GM18909 (cell line): ENCODE measurements around the gene TBRG1.
A peak's percentile ranks its signal among the peaks of the same experiment; 100 is the strongest.

Source experiments
- ATAC-seq: cut with Tn5 transposase; IDR thresholded peaks from one replicate; pipeline ENCODE4 v1.9.1; 2021; ENCODE audit warnings: mild to moderate bottlenecking; ENCODE audit not compliant: unreplicated experiment, poor library complexity

TBRG1 gene

DNA sequence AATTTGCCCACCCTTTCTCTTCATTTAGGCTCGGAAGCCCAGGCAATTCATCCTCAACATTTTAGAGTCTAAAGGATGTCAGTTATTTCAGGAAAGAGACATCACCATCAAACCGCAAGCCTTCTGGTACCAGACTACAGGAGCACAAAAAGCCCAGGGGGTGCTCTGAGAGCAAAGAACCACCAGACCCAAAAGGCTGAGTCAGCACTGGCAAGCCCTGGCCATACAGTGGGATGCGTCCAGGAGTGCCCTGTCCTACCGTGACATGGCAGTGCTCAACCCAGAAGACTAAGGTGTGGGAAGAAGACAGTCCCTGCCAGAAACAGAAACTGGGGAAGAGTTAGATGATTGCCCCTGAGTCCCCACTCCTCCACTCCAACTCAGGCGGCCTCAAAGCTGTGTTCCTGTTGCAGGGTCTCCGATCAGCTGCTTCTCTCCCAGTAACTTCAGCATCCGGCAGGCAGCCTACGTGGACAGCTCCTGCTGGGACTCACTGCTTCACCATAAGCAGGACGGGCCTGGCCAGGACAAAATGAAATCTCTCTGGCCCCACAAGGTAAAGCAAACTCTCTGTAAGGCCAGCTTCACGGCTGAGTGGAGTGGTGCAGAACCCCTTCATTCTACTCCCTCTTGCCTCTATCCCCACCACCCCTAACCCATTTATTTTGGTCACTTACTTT lies 10.0 kb upstream of the TBRG1 start:
- no peak for ATAC-seq

DNA sequence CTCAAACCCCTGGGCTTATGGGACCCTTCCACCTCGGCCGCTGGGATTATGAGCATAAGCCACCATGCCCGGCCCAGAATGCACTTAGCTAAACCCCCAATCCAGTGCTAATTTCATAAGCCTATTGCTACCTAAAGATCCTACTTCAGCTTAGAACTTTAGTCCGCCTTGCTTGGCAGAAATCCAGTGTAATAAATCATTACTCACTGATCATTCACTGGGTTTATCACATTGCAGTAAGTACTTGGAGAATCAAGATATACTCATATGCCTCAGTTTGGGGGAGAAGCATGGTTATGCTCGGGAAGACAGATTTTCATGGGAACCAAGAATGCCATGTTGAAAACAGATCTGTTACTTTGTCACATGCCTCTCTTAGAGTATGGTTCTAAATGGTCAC lies 3.8 kb upstream of the TBRG1 start:
- no peak for ATAC-seq

DNA sequence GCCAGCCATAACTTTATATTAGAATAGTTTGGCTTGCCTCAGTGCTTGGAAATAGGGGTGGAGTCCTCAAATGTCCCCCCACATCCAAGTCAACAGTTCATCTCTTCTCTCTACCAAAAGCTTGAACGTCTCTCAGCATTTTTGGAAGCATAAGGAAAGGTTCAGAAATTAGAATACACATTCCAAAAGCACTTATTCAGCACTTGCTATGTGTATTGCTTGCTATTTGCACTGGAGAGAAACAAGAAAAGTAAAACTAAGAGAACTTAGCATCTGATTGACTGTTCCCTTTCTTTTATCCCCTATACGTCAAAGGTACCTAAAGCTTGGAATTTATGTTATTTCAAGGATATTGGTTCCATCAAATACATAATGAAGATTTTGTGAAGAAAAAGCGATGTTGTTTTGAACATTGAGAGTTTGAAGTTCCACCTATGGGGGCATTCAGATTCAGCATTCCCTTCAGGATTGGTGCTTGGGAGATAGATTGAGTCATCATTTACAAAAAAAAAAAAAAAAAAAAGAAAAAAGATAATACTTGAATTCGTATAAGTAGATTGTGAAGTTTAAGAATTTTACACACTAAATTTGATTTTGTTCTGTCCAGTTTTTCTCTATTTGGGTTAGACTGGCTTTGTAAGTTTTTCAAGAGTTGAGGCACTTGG lies 1.3 kb downstream of the TBRG1 start:
- ATAC-seq = no peak

DNA sequence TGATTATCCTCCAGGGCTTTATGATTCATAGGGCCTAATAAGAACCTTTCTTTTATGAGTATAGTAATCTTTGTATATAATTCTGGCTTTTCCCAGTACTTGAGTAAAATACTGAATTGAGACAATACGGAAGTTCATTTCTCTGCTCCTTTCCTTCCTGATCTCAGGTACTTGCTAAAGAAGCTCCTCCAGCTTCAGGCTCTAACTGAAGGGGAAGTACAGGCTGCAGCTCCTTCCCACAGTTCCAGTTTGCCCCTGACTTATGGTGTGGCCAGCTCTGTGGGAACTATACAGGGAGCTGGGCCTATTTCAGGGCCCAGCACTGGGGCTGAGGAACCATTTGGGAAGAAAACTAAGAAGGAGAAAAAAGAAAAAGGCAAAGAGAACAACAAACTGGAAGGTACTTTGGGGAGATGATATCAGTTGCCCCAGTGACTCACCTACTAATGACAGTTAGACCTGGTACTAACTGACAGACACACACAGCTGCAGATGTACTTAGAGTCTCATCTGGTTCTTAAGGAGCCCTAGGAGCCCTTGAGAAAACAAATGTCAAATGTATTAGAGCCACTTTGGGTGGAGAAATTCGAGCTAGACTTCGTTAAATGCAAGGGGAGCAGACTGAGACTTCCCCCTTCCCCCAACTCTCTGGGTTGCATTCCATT lies 3.0 kb downstream of the TBRG1 start:
- ATAC-seq = no peak

DNA sequence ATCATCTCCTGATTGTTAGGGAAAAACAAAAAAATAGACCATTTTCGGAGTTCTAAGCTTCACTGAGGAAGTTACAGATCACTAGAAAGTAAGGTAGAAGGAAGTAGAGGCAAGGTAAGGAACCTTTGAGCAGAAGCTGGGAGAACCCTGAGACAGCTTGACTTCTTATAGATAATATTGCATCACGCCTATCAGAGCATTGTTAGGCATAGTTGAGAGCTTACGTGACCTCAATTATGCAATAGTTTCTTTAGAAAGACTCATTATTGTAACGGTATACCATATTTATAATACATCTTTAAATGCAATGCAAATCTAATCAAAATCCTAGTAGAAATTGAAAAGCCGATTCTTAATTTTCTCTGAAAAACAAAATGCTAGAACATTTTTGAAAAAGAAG lies 4.9 kb downstream of the TBRG1 start:
- no peak for ATAC-seq

DNA sequence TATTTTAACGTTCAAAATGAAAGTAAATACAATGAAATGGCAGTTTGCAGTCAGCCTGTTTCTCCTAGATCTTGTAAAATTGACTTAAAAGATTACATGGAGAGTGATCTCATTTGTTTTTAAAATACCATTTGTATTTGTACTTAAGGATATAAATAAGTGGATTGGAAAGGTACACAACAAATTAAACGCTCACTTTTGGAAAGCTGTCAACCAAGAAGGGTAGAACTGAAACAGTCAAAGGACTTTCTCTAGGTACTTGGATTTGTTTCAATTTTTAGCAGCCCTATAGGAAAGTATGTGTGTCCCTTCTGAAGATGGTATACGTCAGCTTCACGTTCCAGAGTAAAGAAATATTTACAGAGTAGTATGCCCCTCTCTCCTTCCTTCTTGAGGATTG lies 7.3 kb downstream of the TBRG1 start:
- no peak for ATAC-seq

DNA sequence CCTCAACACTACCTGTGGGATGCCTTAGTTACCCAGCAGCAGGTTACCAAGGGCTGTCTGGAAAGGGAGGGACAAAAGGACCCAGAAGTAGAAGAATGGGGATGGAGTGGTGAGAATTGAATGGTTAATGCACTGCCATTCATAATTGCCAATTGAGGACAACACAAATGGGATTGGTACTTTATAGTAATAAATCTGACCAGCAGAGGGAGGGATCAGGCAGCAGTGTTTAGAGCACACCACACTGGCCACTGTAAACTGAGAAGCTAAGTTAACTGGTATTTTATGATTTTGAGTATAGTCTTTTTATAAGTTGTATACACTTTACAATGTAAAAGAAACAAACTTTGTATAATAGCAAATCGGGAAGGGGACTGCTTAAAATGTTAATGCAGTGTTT lies 10.7 kb downstream of the TBRG1 start:
- no peak for ATAC-seq

DNA sequence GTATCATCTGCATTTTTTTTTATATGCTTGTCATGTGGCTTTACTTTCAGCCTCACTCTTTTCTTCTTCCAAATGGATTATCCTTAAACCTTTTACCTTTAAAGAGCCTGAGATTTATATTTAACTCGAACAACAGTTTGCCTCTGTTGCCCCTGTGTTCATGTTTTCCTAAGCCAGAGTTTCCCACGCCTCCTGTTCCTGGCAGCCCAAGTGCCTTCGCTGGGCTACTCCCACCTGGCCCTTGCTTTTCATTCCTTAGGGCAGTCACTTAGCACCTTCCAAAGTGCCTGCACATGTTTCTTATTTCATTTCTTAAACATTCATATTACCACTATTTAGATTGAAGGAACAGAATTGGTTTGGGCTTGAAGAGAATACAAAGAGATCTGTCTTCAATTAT lies 13.3 kb downstream of the TBRG1 start:
- no peak for ATAC-seq

DNA sequence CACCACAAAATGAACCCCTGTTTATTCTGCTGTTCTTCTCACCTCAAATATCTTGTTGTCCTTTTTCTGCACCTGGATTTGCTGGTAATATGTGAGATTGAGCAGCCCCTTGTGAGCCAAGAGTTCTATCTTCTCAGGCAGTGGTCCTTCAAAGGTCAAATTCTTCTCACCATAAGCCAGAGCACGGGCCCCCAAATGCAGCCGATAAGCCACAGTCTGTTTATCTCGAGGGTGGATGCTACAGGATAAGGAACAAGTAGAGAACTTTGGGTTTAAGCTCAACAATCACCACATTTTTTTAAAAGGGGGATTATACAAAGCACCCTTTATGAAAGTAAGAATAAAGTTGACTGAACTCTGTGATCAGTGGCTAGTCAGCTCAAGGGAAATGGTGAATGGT lies 15.8 kb downstream of the TBRG1 start:
- no peak for ATAC-seq

DNA sequence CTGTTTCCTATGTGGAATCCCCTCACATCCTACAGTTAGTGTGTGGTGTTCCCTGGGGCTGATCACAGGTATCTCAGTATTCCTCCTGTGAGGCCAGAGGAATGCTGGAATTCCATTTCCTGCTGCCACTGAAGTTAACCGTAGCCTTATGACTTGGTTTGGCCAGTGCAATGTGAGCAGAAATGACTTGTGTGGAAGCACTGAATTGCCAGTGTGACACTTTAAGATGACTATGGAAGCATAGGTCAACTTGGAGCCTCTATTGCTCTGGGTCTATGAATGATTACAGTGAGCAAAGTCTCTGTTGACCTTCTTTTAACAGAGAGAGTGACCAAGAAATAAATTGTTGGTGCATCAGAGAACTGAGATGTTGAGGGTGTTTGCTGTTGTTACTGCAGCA lies 16.5 kb downstream of the TBRG1 start:
- no peak for ATAC-seq

DNA sequence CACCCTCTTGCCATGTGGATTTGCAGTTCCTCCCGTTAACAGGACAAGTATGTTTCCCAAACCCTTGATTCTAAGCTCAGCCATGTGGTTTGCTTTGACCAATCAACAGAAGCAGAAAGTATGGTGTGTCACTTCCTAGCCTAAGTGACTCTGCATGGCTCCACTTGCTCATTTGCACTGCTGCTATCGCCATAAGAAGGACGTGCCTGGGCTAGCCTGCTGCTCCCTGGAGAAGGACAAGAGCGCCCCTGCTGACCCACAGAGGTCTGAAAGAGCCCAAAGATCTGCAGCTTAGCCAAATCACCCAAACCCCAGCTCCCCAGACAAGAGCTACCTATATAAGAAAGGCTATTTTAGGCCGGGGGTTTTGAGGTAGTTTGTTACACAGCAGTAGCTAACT lies 18.0 kb downstream of the TBRG1 start:
- no peak for ATAC-seq

DNA sequence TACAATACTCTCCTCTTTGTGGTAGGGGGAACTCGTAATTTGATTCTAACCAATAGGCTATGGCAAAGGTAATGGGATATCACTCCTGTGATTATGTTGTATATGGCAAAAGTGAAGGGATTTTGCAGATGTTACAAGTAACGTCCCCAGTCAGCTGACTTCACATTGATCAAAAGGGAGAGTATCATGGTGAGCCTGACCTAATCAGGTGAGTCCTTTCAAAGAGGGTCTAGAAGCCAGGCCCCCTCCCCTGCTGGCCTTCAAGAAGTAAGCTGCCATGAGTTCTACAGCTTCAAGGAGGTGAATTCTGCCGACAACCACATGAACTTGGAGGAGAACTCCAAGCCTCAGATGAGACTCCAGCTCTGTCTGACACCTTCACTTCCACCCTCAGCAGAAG lies 20.0 kb downstream of the TBRG1 start:
- no peak for ATAC-seq

DNA sequence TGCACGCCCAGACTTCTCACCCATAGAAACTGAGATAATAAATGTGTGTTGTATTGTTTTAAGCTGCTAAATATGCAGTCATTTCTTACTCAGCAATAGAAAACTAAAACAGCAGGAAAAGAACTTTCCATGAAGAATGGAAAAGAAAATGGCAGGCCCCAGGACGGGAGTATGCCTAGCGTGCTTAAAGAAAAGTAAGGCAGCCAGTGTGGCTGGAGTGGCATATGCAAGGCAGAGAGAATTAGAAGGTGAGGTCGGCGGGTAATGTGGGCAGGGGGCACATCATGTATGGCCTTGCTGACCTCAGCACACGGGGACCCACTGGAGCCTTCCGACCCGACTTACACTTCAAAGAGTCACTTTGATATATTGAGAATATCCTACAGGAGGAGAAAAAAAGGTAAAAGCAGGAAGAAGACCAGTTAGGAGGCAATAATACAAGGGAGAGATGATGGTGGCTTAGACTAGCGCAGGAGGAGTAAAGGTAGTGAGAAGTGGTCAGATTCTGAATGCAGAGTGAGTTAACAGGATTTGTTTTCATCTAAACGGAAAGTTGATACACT lies 20.5 kb downstream of the TBRG1 start:
- ATAC-seq = no peak

DNA sequence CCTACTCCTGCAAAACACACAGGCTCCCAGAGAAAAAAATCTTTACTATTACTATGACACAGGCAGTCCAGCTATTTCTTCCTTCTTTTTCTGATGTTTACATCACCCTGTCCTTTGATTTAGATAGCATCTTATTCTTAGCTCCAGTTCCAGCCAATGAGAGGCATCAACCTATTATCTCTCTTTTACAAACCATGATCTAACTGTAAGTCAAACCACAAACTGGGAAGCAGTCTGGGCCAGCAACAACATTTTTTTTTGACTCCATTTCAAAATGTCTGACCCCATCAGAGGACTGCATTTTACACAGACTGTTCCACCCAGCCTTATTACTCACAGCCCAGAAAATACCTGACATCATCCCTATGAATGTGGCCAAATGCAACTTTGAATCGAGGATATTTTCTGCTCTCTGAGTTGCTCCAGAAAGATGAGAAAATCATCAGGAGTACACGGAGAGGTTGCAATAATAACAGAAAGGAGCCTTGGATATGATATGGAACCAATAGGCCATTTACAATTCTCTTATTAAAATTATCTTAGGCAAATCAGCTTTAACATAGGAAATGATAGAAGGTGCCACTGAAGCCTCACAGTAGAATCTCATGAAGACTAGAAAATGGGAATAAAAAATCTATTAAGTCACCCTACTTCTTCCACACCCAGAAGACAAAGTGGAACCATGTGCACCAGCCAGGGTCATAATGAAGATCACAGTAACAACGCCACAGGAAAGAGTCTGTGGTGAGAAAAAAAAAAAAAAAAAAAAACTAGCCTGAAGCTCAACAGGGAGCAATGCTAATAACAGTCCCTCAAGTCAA lies 21.2 kb downstream of the TBRG1 start:
- no peak for ATAC-seq

DNA sequence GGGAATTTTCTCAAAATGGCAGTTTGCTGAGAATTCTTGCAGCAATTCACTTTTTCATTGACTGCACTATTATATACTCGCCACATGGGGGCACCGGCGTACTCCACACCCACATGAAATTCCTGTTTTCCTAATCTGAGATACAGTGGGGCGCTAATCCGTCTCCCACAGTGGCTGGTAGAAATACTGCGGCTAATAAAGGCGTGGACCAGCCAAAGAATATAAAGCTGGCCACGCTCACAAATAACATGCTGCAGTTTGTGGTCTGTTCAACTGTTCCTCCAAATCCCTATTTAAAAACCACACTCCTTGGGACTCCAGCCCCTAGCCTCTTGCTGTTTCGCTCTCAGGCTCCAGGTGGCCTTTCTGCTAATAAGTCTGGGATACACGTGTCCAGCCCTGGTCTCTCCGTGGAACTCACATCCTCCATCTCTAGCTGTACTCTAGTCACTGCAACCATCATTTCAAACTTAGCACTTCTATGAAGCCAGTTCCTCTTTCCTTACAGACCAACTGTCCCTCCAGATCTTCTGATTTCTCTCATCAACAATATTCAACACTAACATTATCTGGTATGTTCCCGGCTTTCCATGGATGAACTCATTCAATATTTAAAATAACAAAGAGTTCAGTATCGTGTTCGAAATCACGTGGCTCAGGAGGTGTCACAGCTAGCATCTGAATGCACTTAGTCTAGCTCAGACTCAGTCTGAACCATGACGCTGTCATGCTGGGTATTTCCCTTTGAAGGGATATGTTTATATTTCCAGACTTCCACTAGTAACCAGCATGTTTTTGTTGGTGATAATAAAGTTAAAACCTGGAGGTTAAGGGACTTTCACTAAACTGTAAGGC lies 22.0 kb downstream of the TBRG1 start:
- peak; percentile 59 for ATAC-seq

DNA sequence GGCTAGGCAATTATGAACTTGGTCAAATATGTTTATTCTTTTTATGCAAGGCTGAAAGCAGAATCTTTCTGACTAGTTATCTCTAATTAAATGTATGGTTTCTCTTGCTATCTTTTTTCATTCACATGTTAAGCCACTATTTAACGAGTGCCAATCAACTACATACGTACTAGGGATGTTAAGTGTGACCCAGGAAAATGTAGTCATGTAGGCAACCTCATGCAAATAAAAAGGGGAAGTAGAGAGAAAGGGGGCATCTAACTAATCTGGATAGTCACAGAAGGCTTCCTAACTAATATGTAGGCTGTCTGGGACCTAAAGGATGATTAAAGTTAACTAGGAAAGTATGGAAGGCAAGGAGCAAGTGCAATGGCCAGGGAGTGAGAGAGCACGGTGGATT lies 23.5 kb downstream of the TBRG1 start:
- peak; percentile 66 for ATAC-seq

DNA sequence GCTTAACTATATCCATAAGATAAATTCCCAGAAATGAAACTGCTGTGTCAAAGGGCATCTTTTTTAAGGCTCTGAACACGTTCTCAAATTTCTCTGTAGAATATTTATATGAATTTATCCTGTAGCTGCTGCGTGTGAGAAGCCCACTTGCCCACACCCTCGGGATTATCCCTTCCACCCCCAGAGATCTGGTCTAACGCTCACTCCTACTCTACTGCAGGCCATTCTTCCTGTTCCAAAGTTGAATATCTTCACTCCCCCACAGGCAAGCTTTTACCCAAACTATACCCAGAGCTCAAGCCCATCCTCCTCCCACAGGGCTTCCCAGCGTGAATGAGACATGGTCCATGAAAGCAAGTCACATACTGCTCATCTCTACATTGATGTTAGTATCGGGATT lies 25.9 kb downstream of the TBRG1 start:
- no peak for ATAC-seq

DNA sequence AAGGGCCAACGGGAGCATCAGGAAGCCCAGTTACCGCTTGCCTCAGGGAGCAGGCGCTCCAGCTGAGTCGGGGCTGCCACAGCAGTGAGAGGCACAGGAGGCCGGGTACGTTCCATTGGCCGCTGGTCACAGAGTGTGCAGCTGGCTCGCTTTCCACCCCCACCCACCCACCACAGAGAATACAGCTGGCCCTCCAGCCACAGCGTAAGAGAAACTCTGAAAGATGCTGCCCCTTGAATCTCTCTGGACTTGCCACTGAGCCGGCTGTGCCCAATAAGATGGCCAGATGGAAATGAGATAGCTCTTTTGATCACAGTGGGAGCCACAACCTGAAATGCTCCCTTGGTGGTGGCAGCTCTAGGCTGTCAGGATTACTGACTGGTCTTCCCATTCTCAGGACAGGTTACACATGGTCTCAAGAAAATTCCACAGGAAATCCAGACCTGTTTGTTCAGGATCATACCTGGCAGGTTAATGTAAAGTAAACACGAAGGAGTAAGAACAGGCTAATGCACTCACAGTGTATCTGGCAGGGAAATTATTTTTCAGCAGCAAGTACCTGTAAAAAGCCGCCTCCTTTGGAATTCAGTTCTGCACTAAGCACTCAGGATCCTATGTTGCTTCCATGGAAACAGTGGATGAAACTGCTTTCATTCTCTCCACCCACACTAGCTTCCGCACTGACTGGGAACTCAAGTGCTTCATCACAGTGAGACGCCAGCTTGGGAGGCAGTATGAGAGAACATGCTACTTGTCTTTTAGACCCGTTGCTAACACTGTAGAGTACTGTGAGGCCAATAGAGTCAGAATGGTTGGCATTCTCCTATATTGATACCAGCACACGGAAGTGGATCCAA lies 34.3 kb downstream of the TBRG1 start:
- no peak for ATAC-seq

DNA sequence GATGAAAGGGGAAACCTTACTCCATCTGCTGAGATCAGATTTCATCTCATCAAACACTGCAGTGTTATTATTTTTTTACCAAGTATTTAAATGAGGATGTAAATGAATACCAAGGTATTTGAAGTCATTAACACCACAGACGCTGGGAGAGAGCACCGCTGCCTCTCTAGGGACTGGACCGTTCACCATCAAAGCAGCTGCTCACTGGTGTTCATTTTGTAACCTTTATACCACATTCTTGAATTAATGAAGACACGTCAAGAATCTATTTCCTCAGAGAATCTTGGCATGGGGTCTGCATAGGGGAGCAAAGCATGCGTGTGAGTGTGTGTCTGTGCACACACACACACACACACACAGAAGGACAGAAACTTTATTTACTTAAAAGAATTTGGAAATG lies 35.2 kb downstream of the TBRG1 start:
- ATAC-seq = no peak
